Measurements from ENCODE around the gene H1-8.
"Not testable (repeated sequence)": the region's sequence is repeated elsewhere in the genome, so short reads cannot be mapped to it uniquely, and the experiment has no call there.

H1-8 gene

GRCh38 chr3:129503471-129504291, 39.3 kb upstream of the H1-8 start:
- Histone ChIP-seq H3K4me1 (ENCODE audit: control insufficient read depth, insufficient read depth, low read length) (no peaks in the 10 kb centered on the region), H3K4me3 (ENCODE audit: low read depth, low read length) (no peak overlapping the region), H3K9ac (ENCODE audit: low read depth, low read length) (no peak overlapping the region), H3K27me3 (ENCODE audit: control insufficient read depth, insufficient read depth, low read length) (no peaks in the 10 kb centered on the region), H3K9me3 (ENCODE audit: control insufficient read depth, insufficient read depth, low read length) (no peaks in the 10 kb centered on the region), H3K36me3 (ENCODE audit: control insufficient read depth, insufficient read depth, low read length) (peaks cover 20% of the 10 kb centered on the region)

GRCh38 chr3:129504471-129505100, 38.4 kb upstream of the H1-8 start:
- Histone ChIP-seq H3K27me3 (ENCODE audit: control insufficient read depth, insufficient read depth, low read length) (no peaks in the 10 kb centered on the region), H3K9me3 (ENCODE audit: control insufficient read depth, insufficient read depth, low read length) (no peaks in the 10 kb centered on the region), H3K36me3 (ENCODE audit: control insufficient read depth, insufficient read depth, low read length) (peaks cover 20% of the 10 kb centered on the region), H3K4me1 (ENCODE audit: control insufficient read depth, insufficient read depth, low read length) (no peaks in the 10 kb centered on the region), H3K4me3 (ENCODE audit: low read depth, low read length) (no peak overlapping the region), H3K9ac (ENCODE audit: low read depth, low read length) (no peak overlapping the region)

- Histone ChIP-seq H3K9ac (ENCODE audit: low read depth, low read length) (no peak overlapping the region), H3K36me3 (ENCODE audit: control insufficient read depth, insufficient read depth, low read length) (peaks cover 20% of the 10 kb centered on the region), H3K4me1 (ENCODE audit: control insufficient read depth, insufficient read depth, low read length) (no peaks in the 10 kb centered on the region), H3K9me3 (ENCODE audit: control insufficient read depth, insufficient read depth, low read length) (no peaks in the 10 kb centered on the region), H3K27me3 (ENCODE audit: control insufficient read depth, insufficient read depth, low read length) (no peaks in the 10 kb centered on the region), H3K4me3 (ENCODE audit: low read depth, low read length) (no peak overlapping the region)
Measured at GRCh38 chr3:129505341-129505740, 37.6 kb upstream of the H1-8 start.

GRCh38 chr3:129506231-129506742, 36.7 kb upstream of the H1-8 start:
- Histone ChIP-seq H3K4me3 (ENCODE audit: low read depth, low read length) (no peak overlapping the region), H3K9me3 (ENCODE audit: control insufficient read depth, insufficient read depth, low read length) (no peaks in the 10 kb centered on the region), H3K4me1 (ENCODE audit: control insufficient read depth, insufficient read depth, low read length) (no peaks in the 10 kb centered on the region), H3K9ac (ENCODE audit: low read depth, low read length) (no peak overlapping the region), H3K27me3 (ENCODE audit: control insufficient read depth, insufficient read depth, low read length) (no peaks in the 10 kb centered on the region), H3K36me3 (ENCODE audit: control insufficient read depth, insufficient read depth, low read length) (peaks cover 13% of the 10 kb centered on the region)

- Histone ChIP-seq H3K9ac (ENCODE audit: low read depth, low read length) (no peak overlapping the region), H3K4me3 (ENCODE audit: low read depth, low read length) (no peak overlapping the region), H3K36me3 (ENCODE audit: control insufficient read depth, insufficient read depth, low read length) (peaks cover 13% of the 10 kb centered on the region), H3K9me3 (ENCODE audit: control insufficient read depth, insufficient read depth, low read length) (no peaks in the 10 kb centered on the region), H3K27me3 (ENCODE audit: control insufficient read depth, insufficient read depth, low read length) (no peaks in the 10 kb centered on the region), H3K4me1 (ENCODE audit: control insufficient read depth, insufficient read depth, low read length) (no peaks in the 10 kb centered on the region)
Measured at GRCh38 chr3:129507181-129507831, 35.7 kb upstream of the H1-8 start.

GRCh38 chr3:129512595-129512994, 30.4 kb upstream of the H1-8 start:
- peaks cover 17% of the 10 kb centered on the region for H3K36me3 ChIP-seq (ENCODE audit: control insufficient read depth, insufficient read depth, low read length)
- H3K9ac ChIP-seq (ENCODE audit: low read depth, low read length), result no peak overlapping the region
- H3K4me3 ChIP-seq (ENCODE audit: low read depth, low read length), result no peak overlapping the region
- no peaks in the 10 kb centered on the region for H3K9me3 ChIP-seq (ENCODE audit: control insufficient read depth, insufficient read depth, low read length)
- H3K4me1 ChIP-seq (ENCODE audit: control insufficient read depth, insufficient read depth, low read length), result no peaks in the 10 kb centered on the region
- H3K27me3 ChIP-seq (ENCODE audit: control insufficient read depth, insufficient read depth, low read length), result no peaks in the 10 kb centered on the region

- no peaks in the 10 kb centered on the region for H3K4me1 ChIP-seq (ENCODE audit: control insufficient read depth, insufficient read depth, low read length)
- no peaks in the 10 kb centered on the region for H3K27me3 ChIP-seq (ENCODE audit: control insufficient read depth, insufficient read depth, low read length)
- H3K9me3 ChIP-seq (ENCODE audit: control insufficient read depth, insufficient read depth, low read length), result no peaks in the 10 kb centered on the region
- H3K36me3 ChIP-seq (ENCODE audit: control insufficient read depth, insufficient read depth, low read length), result peaks cover 17% of the 10 kb centered on the region
- no peak overlapping the region for H3K4me3 ChIP-seq (ENCODE audit: low read depth, low read length)
- no peak overlapping the region for H3K9ac ChIP-seq (ENCODE audit: low read depth, low read length)
Measured at GRCh38 chr3:129513705-129514104, 29.3 kb upstream of the H1-8 start.

- Histone ChIP-seq H3K9ac (ENCODE audit: low read depth, low read length) (no peak overlapping the region), H3K9me3 (ENCODE audit: control insufficient read depth, insufficient read depth, low read length) (no peaks in the 10 kb centered on the region), H3K4me1 (ENCODE audit: control insufficient read depth, insufficient read depth, low read length) (no peaks in the 10 kb centered on the region), H3K27me3 (ENCODE audit: control insufficient read depth, insufficient read depth, low read length) (no peaks in the 10 kb centered on the region), H3K36me3 (ENCODE audit: control insufficient read depth, insufficient read depth, low read length) (peaks cover 17% of the 10 kb centered on the region), H3K4me3 (ENCODE audit: low read depth, low read length) (no peak overlapping the region)
Measured at GRCh38 chr3:129514110-129514509, 28.9 kb upstream of the H1-8 start.

- H3K9ac ChIP-seq (ENCODE audit: low read depth, low read length), result no peak overlapping the region
- H3K27me3 ChIP-seq (ENCODE audit: control insufficient read depth, insufficient read depth, low read length), result no peaks in the 10 kb centered on the region
- H3K36me3 ChIP-seq (ENCODE audit: control insufficient read depth, insufficient read depth, low read length), result peaks cover 17% of the 10 kb centered on the region
- no peak overlapping the region for H3K4me3 ChIP-seq (ENCODE audit: low read depth, low read length)
- H3K4me1 ChIP-seq (ENCODE audit: control insufficient read depth, insufficient read depth, low read length), result no peaks in the 10 kb centered on the region
- H3K9me3 ChIP-seq (ENCODE audit: control insufficient read depth, insufficient read depth, low read length), result no peaks in the 10 kb centered on the region
Measured at GRCh38 chr3:129514563-129514962, 28.4 kb upstream of the H1-8 start.

GRCh38 chr3:129515108-129515820, 27.7 kb upstream of the H1-8 start:
- H3K36me3 ChIP-seq (ENCODE audit: control insufficient read depth, insufficient read depth, low read length), result peaks cover 17% of the 10 kb centered on the region
- H3K9me3 ChIP-seq (ENCODE audit: control insufficient read depth, insufficient read depth, low read length); H3K4me1 ChIP-seq (ENCODE audit: control insufficient read depth, insufficient read depth, low read length); H3K4me3 ChIP-seq (ENCODE audit: low read depth, low read length); H3K9ac ChIP-seq (ENCODE audit: low read depth, low read length); H3K27me3 ChIP-seq (ENCODE audit: control insufficient read depth, insufficient read depth, low read length): not testable (repeated sequence)

GRCh38 chr3:129515821-129516432, 27.0 kb upstream of the H1-8 start:
- not testable (repeated sequence) for H3K27me3 ChIP-seq (ENCODE audit: control insufficient read depth, insufficient read depth, low read length); H3K4me3 ChIP-seq (ENCODE audit: low read depth, low read length); H3K9ac ChIP-seq (ENCODE audit: low read depth, low read length); H3K9me3 ChIP-seq (ENCODE audit: control insufficient read depth, insufficient read depth, low read length); H3K4me1 ChIP-seq (ENCODE audit: control insufficient read depth, insufficient read depth, low read length)
- peaks cover 17% of the 10 kb centered on the region for H3K36me3 ChIP-seq (ENCODE audit: control insufficient read depth, insufficient read depth, low read length)

Measured in iPS-15b (cell line).